Adrenal gland (tissue), 12 donors: ENCODE results near the gene ABHD15. TPM values are rescaled to one million over a fixed set of nuclear protein-coding genes. Genes with fewer than 3 reads are reported as not detected.
A peak's percentile ranks its signal among the peaks of the same experiment; 100 is the strongest.

Source experiments
- DNase-seq, 7 donors: peaks; one replicate each; pipeline ENCODE4 v3.0.0-alpha.2; 2019 to 2020
- H3K27ac ChIP-seq, 5 donors: fragments of 200-600 bp; sonication (generic) in 4 of 5; 1 replicate in 3 of 5; 2 replicates in 2 of 5; pipeline versions ENCODE4 v1.5.1 to v1.8.0; 2016 to 2020; ENCODE audit warnings: mild to moderate bottlenecking in 1 of 5
- H3K27me3 ChIP-seq: fragments of 200-600 bp; 2 replicates; pipeline ENCODE4 v1.8.0; 2021
- H3K36me3 ChIP-seq, 2 donors: fragments of 200-600 bp; replicated peaks in 1 of 2; 1 replicate in 1 of 2; 2 replicates in 1 of 2; pipeline versions ENCODE4 v1.5.1 to v1.8.0; 2018 to 2022
- H3K4me1 ChIP-seq, 2 donors: fragments of 200-600 bp; replicated peaks in 1 of 2; 1 replicate in 1 of 2; 2 replicates in 1 of 2; pipeline versions ENCODE4 v1.5.1 to v1.8.0; 2018 to 2021
- H3K4me3 ChIP-seq, 4 donors: fragments of 200-600 bp; sonication (generic) in 3 of 4; one replicate each; pipeline ENCODE4 v1.5.1; 2016 to 2018
- H3K9me3 ChIP-seq, 3 donors: fragments of 200-600 bp; sonication (generic) in 1 of 3; replicated peaks in 1 of 3; 1 replicate in 2 of 3; 2 replicates in 1 of 3; pipeline versions ENCODE4 v1.5.1 to v1.8.0; 2016 to 2021
- POLR2A ChIP-seq, 2 donors: fragments of 450-650 bp; IDR thresholded peaks; one replicate each; pipeline ENCODE4 v1.6.1; 2017; ENCODE audit warnings: antibody characterized with exemption in 2 of 2, mild to moderate bottlenecking in 2 of 2, moderate library complexity in 1 of 2
- WGBS, 4 donors: extraction: QIAGEN DNeasy Blood & Tissue Kit in 2 of 4; methylation state at CpG; one replicate each; pipeline versions ENCODE4 v1.1.5 to v1.1.7; 2013 to 2017; 5-methylcytosine and 5-hydroxymethylcytosine counted together
- intact Hi-C, 2 donors: fragments of 100-400 bp; cut with DNase I; formaldehyde crosslinking; loops; one replicate each; pipeline versions ENCODE4 v1.14.1 to v1.15.0; 2022 to 2023
- polyA plus RNA-seq, 3 donors: library from polyadenylated mRNA; stranded (reverse); fragments of 200-250 nt in 2 of 3; fragments of 350-450 nt in 1 of 3; fragmentation: Illumina TruSeq in 1 of 3; extraction: RNeasy Lipid Tissue Mini Kit (QIAGEN cat#74804) in 1 of 3; gene quantifications; one replicate each; pipeline ENCODE4 v1.2.3, GENCODE V29; 2013 to 2014
- total RNA-seq, 9 donors: library from RNA; depleted of rRNA in 4 of 9; stranded (reverse); fragments of >200 nt in 4 of 9; fragments of 120-200 nt in 1 of 9; fragmentation: NEBNext Ultra II Directional in 1 of 9; extraction: Animal tissue kit (Norgen Biotek cat#: 25700) in 1 of 9; gene quantifications; one replicate each; pipeline versions ENCODE4 v1.1.0 to v1.2.4, GENCODE V29; 2013 to 2023
- TF ChIP-seq, protein P1 (sequence below), 6 experiments: fragments of 450-650 bp in 4 of 6; fragments of 200-600 bp in 2 of 6; sonication (generic) in 1 of 6; IDR thresholded peaks; 1 replicate in 5 of 6; 2 replicates in 1 of 6; pipeline versions ENCODE4 v1.5.1 to v1.8.0; 2016 to 2021; ENCODE audit warnings: antibody characterized with exemption in 6 of 6, mild to moderate bottlenecking in 2 of 6, moderate library complexity in 1 of 6
- donor health status: healthy with polysubstance abuse.
- donor health status: Bipolar disorder and iron deficiency.
- donor health status: DM: yes; HTN: yes; CAD: no.
- donor health status: DM: no; HTN: no; CAD: no.
- donor health status: DM: no; HTN: no; CAD: no.
- donor health status: DM: yes; HTN: yes; CAD: no.

ABHD15 gene
- total and polyA plus RNA-seq, 12 donors: 2.9 to 11.1 (median 6.2) TPM

DNA sequence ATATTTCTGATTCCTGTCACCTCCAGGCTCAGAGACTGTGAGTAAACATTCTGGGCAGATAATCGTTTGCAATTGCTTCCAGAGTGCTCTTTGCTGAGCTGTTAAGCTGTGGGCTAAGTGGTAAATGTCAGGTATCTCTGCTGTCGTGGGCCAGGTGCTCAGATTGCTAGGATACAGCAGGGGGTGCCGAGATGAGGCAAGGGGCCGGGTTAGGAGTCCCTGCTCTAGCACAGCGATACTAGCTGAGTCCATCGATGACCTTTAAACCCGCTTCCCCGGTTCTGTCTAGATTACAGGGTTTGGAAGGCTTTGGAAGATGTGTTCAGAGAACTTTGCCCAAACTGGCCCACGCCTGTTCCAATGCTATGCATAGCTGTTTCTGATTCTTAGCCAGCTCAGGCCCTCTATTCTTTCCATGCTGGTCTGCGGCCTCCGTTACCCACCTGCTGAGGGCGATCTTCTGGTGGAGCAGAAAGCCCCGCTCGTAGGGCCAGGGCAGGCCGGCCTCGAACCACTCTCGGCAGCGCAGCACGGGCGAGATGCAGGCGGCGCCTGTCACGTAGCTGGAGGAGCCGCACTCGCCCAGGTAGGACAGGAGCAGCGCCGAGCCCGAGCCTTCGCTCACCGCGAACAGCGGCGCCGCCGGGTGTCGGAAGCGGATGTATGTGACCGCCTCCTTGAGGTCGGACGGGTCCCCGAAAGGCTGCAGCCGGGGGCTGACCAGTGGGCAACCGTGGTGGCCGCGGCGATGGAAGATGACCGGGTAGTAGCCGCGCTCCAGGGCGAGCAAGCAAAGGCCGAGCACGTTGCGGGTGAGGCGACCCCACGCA lies 979 bp downstream of the ABHD15 start:
- 34 to 65% (median 37%) methylated on average over 2 to 55 of the region's 55 CpGs for WGBS, 4 donors
- DNase-seq: peak in 4 of 7 donors; percentile 12 to 56 (median 36)
- peaks cover 26 to 39% of the 10 kb centered on the region in 2 donors for H3K4me1 ChIP-seq
- no peaks in the 10 kb centered on the region for H3K27me3 ChIP-seq
- H3K36me3 ChIP-seq: no peaks in the 10 kb centered on the region
- peak overlapping the region in 2 of 4 donors; percentile 7 to 63 for H3K4me3 ChIP-seq
- intact Hi-C loops: no loop called here
- peak overlapping the region in 2 of 5 donors; percentile 83 to 94 for H3K27ac ChIP-seq
- no peaks in the 10 kb centered on the region for H3K9me3 ChIP-seq
- TF ChIP-seq, protein P1, sequence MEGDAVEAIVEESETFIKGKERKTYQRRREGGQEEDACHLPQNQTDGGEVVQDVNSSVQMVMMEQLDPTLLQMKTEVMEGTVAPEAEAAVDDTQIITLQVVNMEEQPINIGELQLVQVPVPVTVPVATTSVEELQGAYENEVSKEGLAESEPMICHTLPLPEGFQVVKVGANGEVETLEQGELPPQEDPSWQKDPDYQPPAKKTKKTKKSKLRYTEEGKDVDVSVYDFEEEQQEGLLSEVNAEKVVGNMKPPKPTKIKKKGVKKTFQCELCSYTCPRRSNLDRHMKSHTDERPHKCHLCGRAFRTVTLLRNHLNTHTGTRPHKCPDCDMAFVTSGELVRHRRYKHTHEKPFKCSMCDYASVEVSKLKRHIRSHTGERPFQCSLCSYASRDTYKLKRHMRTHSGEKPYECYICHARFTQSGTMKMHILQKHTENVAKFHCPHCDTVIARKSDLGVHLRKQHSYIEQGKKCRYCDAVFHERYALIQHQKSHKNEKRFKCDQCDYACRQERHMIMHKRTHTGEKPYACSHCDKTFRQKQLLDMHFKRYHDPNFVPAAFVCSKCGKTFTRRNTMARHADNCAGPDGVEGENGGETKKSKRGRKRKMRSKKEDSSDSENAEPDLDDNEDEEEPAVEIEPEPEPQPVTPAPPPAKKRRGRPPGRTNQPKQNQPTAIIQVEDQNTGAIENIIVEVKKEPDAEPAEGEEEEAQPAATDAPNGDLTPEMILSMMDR (IDR thresholded peaks at IDR 0.05): no peak
- no peak for TF ChIP-seq POLR2A (IDR thresholded peaks at IDR 0.05)

DNA sequence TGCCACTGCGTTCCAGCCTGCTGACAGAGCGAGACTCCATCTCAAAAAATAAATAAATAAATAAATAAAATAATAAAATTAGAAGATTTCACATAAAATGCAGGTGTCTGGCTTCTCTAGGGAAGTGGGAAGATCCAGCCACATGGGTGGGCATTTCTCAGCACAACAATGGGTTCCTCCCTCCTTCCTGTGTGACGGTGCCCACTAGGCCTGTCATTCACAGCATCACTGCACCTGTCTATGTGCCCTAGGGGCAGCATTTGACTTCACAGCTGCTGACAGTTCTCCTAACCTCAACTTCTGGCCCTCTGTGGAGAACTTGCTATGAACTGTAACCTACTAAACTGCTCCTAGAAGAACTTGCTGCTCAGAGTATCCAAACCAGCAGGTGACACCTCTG lies 3.0 kb downstream of the ABHD15 start:
- intact Hi-C loops: no loop called here
- H3K4me3 ChIP-seq: no peak overlapping the region
- H3K27ac ChIP-seq: no peak overlapping the region
- 87 to 93% (median 93%) methylated on average over 3 of the region's 3 CpGs for WGBS, 4 donors
- no peaks in the 10 kb centered on the region for H3K27me3 ChIP-seq
- TF ChIP-seq, protein P1 (IDR thresholded peaks at IDR 0.05): no peak
- no peak for TF ChIP-seq POLR2A (IDR thresholded peaks at IDR 0.05)
- DNase-seq: peak in 1 of 7 donors; percentile 46
- peaks cover 20 to 31% of the 10 kb centered on the region in 2 donors for H3K4me1 ChIP-seq
- no peaks in the 10 kb centered on the region for H3K36me3 ChIP-seq
- no peaks in the 10 kb centered on the region for H3K9me3 ChIP-seq

DNA sequence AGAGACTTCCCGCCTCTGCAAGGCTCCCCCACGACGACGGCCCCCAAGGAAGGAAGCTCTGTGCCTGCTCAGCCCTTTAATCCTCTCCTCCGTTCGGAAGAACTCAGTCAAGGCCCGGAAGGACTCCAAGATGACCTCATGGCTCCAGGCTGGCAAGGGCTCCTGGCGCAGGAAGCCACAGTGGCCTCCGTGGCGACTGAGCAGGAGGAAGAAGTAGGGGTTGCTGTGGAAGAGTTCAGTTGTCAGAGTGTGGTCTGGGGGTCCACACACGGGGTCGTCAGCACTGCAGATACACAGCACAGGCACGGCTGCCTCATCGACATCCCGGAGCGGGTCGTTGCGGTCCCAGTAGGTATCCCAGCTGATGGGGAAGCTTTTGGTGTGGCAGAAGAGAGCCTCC lies 4.2 kb downstream of the ABHD15 start:
- peak overlapping the region in 2 of 5 donors; percentile 56 to 76 for H3K27ac ChIP-seq
- peak in 2 of 7 donors; percentile 16 to 46 for DNase-seq
- WGBS, 4 donors: 80 to 89% (median 80%) methylated on average over 17 to 18 of the region's 18 CpGs
- no peak overlapping the region for H3K4me3 ChIP-seq
- peaks cover 15 to 31% of the 10 kb centered on the region in 2 donors for H3K4me1 ChIP-seq
- TF ChIP-seq, protein P1 (IDR thresholded peaks at IDR 0.05): no peak
- no peak for TF ChIP-seq POLR2A (IDR thresholded peaks at IDR 0.05)
- no peaks in the 10 kb centered on the region for H3K9me3 ChIP-seq
- intact Hi-C loops: no loop called here
- H3K36me3 ChIP-seq: no peaks in the 10 kb centered on the region
- no peaks in the 10 kb centered on the region for H3K27me3 ChIP-seq

- Histone ChIP-seq H3K27me3 (no peaks in the 10 kb centered on the region), H3K9me3 (no peaks in the 10 kb centered on the region), H3K4me1 (peaks cover 11 to 25% of the 10 kb centered on the region in 2 donors), H3K27ac (peak overlapping the region in 4 of 5 donors; percentile 8 to 76 (median 36)), H3K36me3 (no peaks in the 10 kb centered on the region), H3K4me3 (no peak overlapping the region)
- TF ChIP-seq, protein P1 (IDR thresholded peaks at IDR 0.05): no peak
- no peak for TF ChIP-seq POLR2A (IDR thresholded peaks at IDR 0.05)
- DNase-seq: peak in 4 of 7 donors; percentile 55 to 70 (median 58)
- intact Hi-C loops: no loop called here
- WGBS, 4 donors: 60 to 86% (median 75%) methylated on average over 11 to 17 of the region's 17 CpGs
Measured at GRCh38 chr17:29561554-29562517, 5.0 kb downstream of the ABHD15 start.
